Liver (tissue), 9 donors: ENCODE results near the gene NDUFA5. TPM values are rescaled to one million over a fixed set of nuclear protein-coding genes. Genes with fewer than 3 reads are reported as not detected.
"Not testable (repeated sequence)": the region's sequence is repeated elsewhere in the genome, so short reads cannot be mapped to it uniquely, and the experiment has no call there.

Experiments
- DNase-seq: peaks from one replicate; pipeline ENCODE4 v3.0.0-alpha.2; 2017; ENCODE audit warnings: low spot score
- H3K27ac ChIP-seq, 2 donors: one replicate each; pipeline ENCODE4 v1.7.0; 2013; ENCODE audit warnings: inconsistent platforms in 2 of 2, low read length in 2 of 2, control low read depth in 1 of 2, low read depth in 1 of 2, mild to moderate bottlenecking in 1 of 2
- H3K27me3 ChIP-seq, 4 donors: one replicate each; pipeline versions ENCODE4 v1.6.1 to v1.7.0; 2013; ENCODE audit warnings: low read length in 3 of 4, inconsistent platforms in 1 of 4, mild to moderate bottlenecking in 1 of 4, moderate library complexity in 1 of 4; ENCODE audit not compliant: control insufficient read depth in 4 of 4, insufficient read depth in 4 of 4
- H3K36me3 ChIP-seq, 4 donors: one replicate each; pipeline versions ENCODE4 v1.6.1 to v1.7.0; 2013; ENCODE audit warnings: low read length in 3 of 4, mild to moderate bottlenecking in 3 of 4, low read depth in 1 of 4, moderate library complexity in 1 of 4; ENCODE audit not compliant: control insufficient read depth in 4 of 4, insufficient read depth in 3 of 4
- H3K4me1 ChIP-seq, 4 donors: one replicate each; pipeline versions ENCODE4 v1.6.1 to v1.7.0; 2013; ENCODE audit warnings: low read length in 3 of 4, mild to moderate bottlenecking in 3 of 4, moderate library complexity in 1 of 4; ENCODE audit not compliant: control insufficient read depth in 4 of 4, insufficient read depth in 4 of 4
- H3K4me3 ChIP-seq, 3 donors: one replicate each; pipeline versions ENCODE4 v1.6.1 to v1.7.0; 2013; ENCODE audit warnings: low read length in 3 of 3, control low read depth in 1 of 3, low read depth in 1 of 3, mild to moderate bottlenecking in 1 of 3
- H3K9ac ChIP-seq, 2 donors: one replicate each; pipeline ENCODE4 v1.7.0; 2013; ENCODE audit warnings: low read length in 2 of 2, mild to moderate bottlenecking in 2 of 2, moderate library complexity in 2 of 2, control low read depth in 1 of 2, low read depth in 1 of 2
- H3K9me3 ChIP-seq, 4 donors: one replicate each; pipeline versions ENCODE4 v1.6.1 to v1.7.0; 2013; ENCODE audit warnings: low read length in 3 of 4; ENCODE audit not compliant: control insufficient read depth in 4 of 4
- EGR1 ChIP-seq, 2 donors: IDR thresholded peaks; 2 replicates each; pipeline ENCODE4 v1.6.1; 2016 to 2018; ENCODE audit warnings: antibody characterized with exemption in 2 of 2, low read depth in 2 of 2
- FOXA1 ChIP-seq: IDR thresholded peaks from 2 replicates; pipeline ENCODE4 v1.6.1; 2016; ENCODE audit warnings: antibody characterized with exemption
- FOXA2 ChIP-seq: IDR thresholded peaks from 2 replicates; pipeline ENCODE4 v1.6.1; 2016; ENCODE audit warnings: antibody characterized with exemption
- GABPA ChIP-seq, 2 donors: IDR thresholded peaks in 1 of 2; conservative IDR thresholded peaks in 1 of 2; 2 replicates each; pipeline ENCODE4 v1.6.1; 2016; ENCODE audit warnings: antibody characterized with exemption in 2 of 2, mild to moderate bottlenecking in 1 of 2, moderate library complexity in 1 of 2
- HNF4A ChIP-seq, 2 donors: conservative IDR thresholded peaks; 2 replicates each; pipeline ENCODE4 v1.6.1; 2016; ENCODE audit warnings: antibody characterized with exemption in 2 of 2, mild to moderate bottlenecking in 2 of 2
- HNF4G ChIP-seq: IDR thresholded peaks from 2 replicates; pipeline ENCODE4 v1.6.1; 2016; ENCODE audit warnings: antibody characterized with exemption
- JUND ChIP-seq, 2 donors: IDR thresholded peaks; 2 replicates each; pipeline ENCODE4 v1.6.1; 2016; ENCODE audit warnings: antibody characterized with exemption in 2 of 2
- NR2F2 ChIP-seq: IDR thresholded peaks from 2 replicates; pipeline ENCODE4 v1.6.1; 2016; ENCODE audit warnings: antibody characterized with exemption
- RAD21 ChIP-seq, 2 donors: IDR thresholded peaks; 2 replicates each; pipeline ENCODE4 v1.6.1; 2016; ENCODE audit warnings: antibody characterized with exemption in 2 of 2, mild to moderate bottlenecking in 2 of 2
- REST ChIP-seq: IDR thresholded peaks from 2 replicates; pipeline ENCODE4 v1.6.1; 2016; ENCODE audit warnings: antibody characterized with exemption, mild to moderate bottlenecking
- RXRA ChIP-seq, 2 donors: IDR thresholded peaks; 2 replicates each; pipeline ENCODE4 v1.6.1; 2017 to 2018; ENCODE audit warnings: antibody characterized with exemption in 2 of 2, mild to moderate bottlenecking in 1 of 2
- SP1 ChIP-seq: IDR thresholded peaks from 2 replicates; pipeline ENCODE4 v1.6.1; 2018; ENCODE audit warnings: antibody characterized with exemption, mild to moderate bottlenecking
- TAF1 ChIP-seq: conservative IDR thresholded peaks from 2 replicates; pipeline ENCODE4 v1.6.1; 2016; ENCODE audit warnings: antibody characterized with exemption, mild to moderate bottlenecking
- YY1 ChIP-seq: IDR thresholded peaks from 2 replicates; pipeline ENCODE4 v1.6.1; 2016; ENCODE audit warnings: antibody characterized with exemption, mild to moderate bottlenecking
- WGBS: extraction: QIAGEN DNeasy Blood & Tissue Kit; methylation state at CpG from one replicate; pipeline ENCODE4 v1.1.7; 2013; 5-methylcytosine and 5-hydroxymethylcytosine counted together
- polyA plus RNA-seq, 2 donors: library from polyadenylated mRNA; stranded (reverse) in 1 of 2; unstranded in 1 of 2; fragments of 200-250 nt in 1 of 2; fragments of >200 nt in 1 of 2; fragmentation: Nextera tagmentation in 1 of 2; extraction: Ambion mirVana in 1 of 2; gene quantifications; one replicate each; pipeline versions ENCODE4 v1.2.1 to v1.2.3, GENCODE V29; 2013 to 2015
- total RNA-seq, 2 donors: library from RNA; depleted of rRNA; stranded (reverse); fragments of >200 nt; gene quantifications; one replicate each; pipeline ENCODE4 v1.2.3, GENCODE V29; 2014
- TF ChIP-seq, protein P1 (sequence below): IDR thresholded peaks from 2 replicates; pipeline ENCODE4 v1.6.1; 2016; ENCODE audit warnings: antibody characterized with exemption
- TF ChIP-seq, protein P2 (sequence below): fragments of 150-350 bp; IDR thresholded peaks from 2 replicates; pipeline ENCODE4 v1.5.1; 2017; ENCODE audit warnings: improper control_type of control experiment, low read depth, low read length; ENCODE audit not compliant: missing input control
- TF ChIP-seq, protein P3 (sequence below): IDR thresholded peaks from 2 replicates; pipeline ENCODE4 v1.6.1; 2016; ENCODE audit warnings: antibody characterized with exemption
- donor health status: healthy.
- donor health status: healthy.
- donor health status: healthy.
- donor health status: healthy.
- donor health status: healthy.

Gene NDUFA5
- total and polyA plus RNA-seq, 4 donors = 27.4 to 102 (median 34.4) TPM

DNA sequence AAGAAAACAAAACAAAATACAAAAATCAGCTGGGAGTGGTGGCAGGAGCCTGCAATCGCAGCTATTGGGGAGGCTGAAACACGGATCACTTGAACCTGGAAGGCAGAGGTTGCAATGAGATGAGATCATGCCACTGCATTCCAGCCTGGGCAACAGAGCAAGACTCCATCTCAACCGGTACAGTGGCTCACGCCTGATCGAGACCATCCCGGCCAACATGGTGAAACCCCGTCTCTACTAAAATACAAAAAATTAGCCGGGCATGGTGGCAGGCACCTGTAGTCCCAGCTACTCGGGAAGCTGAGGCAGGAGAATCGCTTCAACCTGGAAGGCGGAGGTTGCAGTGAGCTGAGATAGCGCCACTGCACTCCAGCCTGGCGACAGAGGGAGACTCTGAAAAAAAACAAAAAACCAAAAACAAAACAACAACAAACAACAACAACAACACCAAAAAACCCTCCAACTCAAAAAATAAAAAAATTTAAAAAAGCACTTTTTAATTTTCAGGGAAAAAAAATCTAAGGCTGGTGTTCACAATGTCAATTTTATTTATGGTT, 27.5 kb downstream of the NDUFA5 start:
- H3K27me3 ChIP-seq, H3K9me3 ChIP-seq, H3K4me1 ChIP-seq, DNase-seq, H3K4me3 ChIP-seq, H3K36me3 ChIP-seq, H3K27ac ChIP-seq, H3K9ac ChIP-seq: not testable (repeated sequence)
- WGBS = 92% methylated on average over 13 of the region's 13 CpGs

DNA sequence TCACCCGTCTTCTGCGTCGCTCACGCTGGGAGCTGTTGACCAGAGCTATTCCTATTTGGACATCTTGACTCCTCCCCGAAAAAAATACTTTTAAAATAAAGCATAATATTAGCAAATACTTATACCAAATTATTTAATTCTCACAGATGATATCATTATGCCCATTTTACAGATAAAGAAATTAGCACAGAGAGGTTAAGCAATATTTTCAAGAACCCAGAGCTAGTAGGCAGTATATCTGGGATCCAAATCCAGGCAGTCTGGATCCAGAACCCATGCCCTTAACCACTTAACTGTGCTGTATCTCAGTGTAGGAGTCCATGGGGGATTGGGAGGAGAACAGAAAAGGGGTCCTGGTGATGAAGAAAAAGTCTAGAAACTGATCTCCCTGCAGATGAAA, 29.4 kb downstream of the NDUFA5 start:
- H3K27me3 ChIP-seq = no peaks in the 10 kb centered on the region
- no peak overlapping the region for H3K27ac ChIP-seq
- no peaks in the 10 kb centered on the region for H3K36me3 ChIP-seq
- no peak overlapping the region for H3K4me3 ChIP-seq
- no peak for TF ChIP-seq TAF1
- TF ChIP-seq RXRA (IDR thresholded peaks at IDR 0.05) = no peak
- no peak for TF ChIP-seq FOXA1
- TF ChIP-seq FOXA2 = no peak
- TF ChIP-seq, protein P1, sequence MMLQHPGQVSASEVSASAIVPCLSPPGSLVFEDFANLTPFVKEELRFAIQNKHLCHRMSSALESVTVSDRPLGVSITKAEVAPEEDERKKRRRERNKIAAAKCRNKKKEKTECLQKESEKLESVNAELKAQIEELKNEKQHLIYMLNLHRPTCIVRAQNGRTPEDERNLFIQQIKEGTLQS = no peak
- no peak for TF ChIP-seq SP1
- TF ChIP-seq YY1 = no peak
- no peak for TF ChIP-seq RAD21 (IDR thresholded peaks at IDR 0.05)
- TF ChIP-seq JUND (IDR thresholded peaks at IDR 0.05) = no peak
- no peak for TF ChIP-seq EGR1 (IDR thresholded peaks at IDR 0.05; ENCODE audit: low read depth in 2 of 2)
- TF ChIP-seq NR2F2 = no peak
- TF ChIP-seq HNF4A (conservative IDR thresholded peaks at IDR 0.05) = no peak
- no peak for TF ChIP-seq HNF4G
- no peak for TF ChIP-seq GABPA (IDR thresholded peaks at IDR 0.05 in 1 of 2, conservative IDR thresholded peaks at IDR 0.05 in 1 of 2)
- TF ChIP-seq, protein P2, sequence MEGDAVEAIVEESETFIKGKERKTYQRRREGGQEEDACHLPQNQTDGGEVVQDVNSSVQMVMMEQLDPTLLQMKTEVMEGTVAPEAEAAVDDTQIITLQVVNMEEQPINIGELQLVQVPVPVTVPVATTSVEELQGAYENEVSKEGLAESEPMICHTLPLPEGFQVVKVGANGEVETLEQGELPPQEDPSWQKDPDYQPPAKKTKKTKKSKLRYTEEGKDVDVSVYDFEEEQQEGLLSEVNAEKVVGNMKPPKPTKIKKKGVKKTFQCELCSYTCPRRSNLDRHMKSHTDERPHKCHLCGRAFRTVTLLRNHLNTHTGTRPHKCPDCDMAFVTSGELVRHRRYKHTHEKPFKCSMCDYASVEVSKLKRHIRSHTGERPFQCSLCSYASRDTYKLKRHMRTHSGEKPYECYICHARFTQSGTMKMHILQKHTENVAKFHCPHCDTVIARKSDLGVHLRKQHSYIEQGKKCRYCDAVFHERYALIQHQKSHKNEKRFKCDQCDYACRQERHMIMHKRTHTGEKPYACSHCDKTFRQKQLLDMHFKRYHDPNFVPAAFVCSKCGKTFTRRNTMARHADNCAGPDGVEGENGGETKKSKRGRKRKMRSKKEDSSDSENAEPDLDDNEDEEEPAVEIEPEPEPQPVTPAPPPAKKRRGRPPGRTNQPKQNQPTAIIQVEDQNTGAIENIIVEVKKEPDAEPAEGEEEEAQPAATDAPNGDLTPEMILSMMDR = no peak
- TF ChIP-seq, protein P3, sequence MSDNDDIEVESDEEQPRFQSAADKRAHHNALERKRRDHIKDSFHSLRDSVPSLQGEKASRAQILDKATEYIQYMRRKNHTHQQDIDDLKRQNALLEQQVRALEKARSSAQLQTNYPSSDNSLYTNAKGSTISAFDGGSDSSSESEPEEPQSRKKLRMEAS = no peak
- no peak for TF ChIP-seq REST
- no peak overlapping the region for H3K9ac ChIP-seq
- no peak for DNase-seq
- H3K9me3 ChIP-seq = no peaks in the 10 kb centered on the region
- peaks cover 0 to 2% (median 0%) of the 10 kb centered on the region in 4 donors for H3K4me1 ChIP-seq
- 84% methylated on average over 5 of the region's 5 CpGs for WGBS

- not testable (repeated sequence) for H3K27me3 ChIP-seq, H3K4me3 ChIP-seq, H3K9ac ChIP-seq, DNase-seq, H3K27ac ChIP-seq, H3K4me1 ChIP-seq, H3K36me3 ChIP-seq, H3K9me3 ChIP-seq
- WGBS = 78% methylated on average over 20 of the region's 24 CpGs
Measured at GRCh38 chr7:123527712-123528225, 29.8 kb downstream of the NDUFA5 start.

DNA sequence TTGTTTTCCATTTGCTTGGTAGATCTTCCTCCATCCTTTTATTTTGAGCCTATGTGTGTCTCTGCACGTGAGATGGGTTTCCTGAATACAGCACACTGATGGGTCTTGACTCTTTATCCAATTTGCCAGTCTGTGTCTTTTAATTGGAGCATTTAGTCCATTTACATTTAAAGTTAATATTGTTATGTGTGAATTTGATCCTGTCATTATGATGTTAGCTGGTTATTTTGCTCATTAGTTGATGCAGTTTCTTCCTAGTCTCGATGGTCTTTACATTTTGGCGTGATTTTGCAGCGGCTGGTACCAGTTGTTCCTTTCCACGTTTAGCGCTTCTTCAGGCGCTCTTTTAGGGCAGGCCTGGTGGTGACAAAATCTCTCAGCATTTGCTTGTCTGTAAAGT, 31.1 kb downstream of the NDUFA5 start:
- H3K9ac ChIP-seq, H3K36me3 ChIP-seq, DNase-seq, H3K4me3 ChIP-seq, H3K27me3 ChIP-seq, H3K27ac ChIP-seq, H3K4me1 ChIP-seq, H3K9me3 ChIP-seq: not testable (repeated sequence)
- WGBS = 92% methylated on average over 6 of the region's 7 CpGs
